ENCODE measurements around the gene RHOH.

RHOH gene

DNA sequence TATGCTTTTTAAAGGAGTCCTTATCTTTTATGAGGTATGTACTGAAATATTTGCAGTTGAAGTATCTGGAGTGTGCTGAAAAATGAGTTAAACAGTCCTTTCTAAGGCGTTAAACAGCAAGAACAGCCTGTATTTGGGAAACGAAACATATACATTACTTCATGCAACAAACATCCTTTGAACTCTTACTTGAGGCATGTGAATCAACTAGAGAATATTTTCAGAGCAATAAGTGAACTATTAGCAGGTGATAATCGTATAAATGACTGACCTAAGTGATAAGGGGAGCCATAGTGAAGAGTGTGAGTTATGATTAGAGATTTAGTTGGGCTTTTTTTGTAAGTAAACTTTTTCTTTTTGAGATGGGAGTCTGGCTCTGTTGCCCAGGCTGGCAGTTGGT, 45.9 kb upstream of the RHOH start:
- no peak for ATAC-seq
- TF ChIP-seq TSHZ2 (CRISPR knock-in tag; IDR thresholded peaks at IDR 0.05) (no peak), PATZ1 (CRISPR knock-in tag; IDR thresholded peaks at IDR 0.05; ENCODE audit: borderline replicate concordance) (no peak), PPARA (CRISPR knock-in tag; IDR thresholded peaks at IDR 0.05; ENCODE audit: borderline replicate concordance) (no peak), GLIS3 (CRISPR knock-in tag; IDR thresholded peaks at IDR 0.05) (no peak), ZC3H10 (CRISPR knock-in tag; IDR thresholded peaks at IDR 0.05) (no peak), ZNF70 (CRISPR knock-in tag; IDR thresholded peaks at IDR 0.05) (no peak), ARNTL (CRISPR knock-in tag; IDR thresholded peaks at IDR 0.05; ENCODE audit: borderline replicate concordance, low read depth) (no peak), OSR1 (CRISPR knock-in tag; IDR thresholded peaks at IDR 0.05) (no peak), ZFP3 (CRISPR knock-in tag; IDR thresholded peaks at IDR 0.05) (no peak), ZFP30 (CRISPR knock-in tag; IDR thresholded peaks at IDR 0.05) (no peak), SNAI2 (CRISPR knock-in tag; IDR thresholded peaks at IDR 0.05) (no peak), ISL1 (CRISPR knock-in tag; IDR thresholded peaks at IDR 0.05) (no peak), RARB (CRISPR knock-in tag; IDR thresholded peaks at IDR 0.05) (no peak)
- TF ChIP-seq, protein P1, sequence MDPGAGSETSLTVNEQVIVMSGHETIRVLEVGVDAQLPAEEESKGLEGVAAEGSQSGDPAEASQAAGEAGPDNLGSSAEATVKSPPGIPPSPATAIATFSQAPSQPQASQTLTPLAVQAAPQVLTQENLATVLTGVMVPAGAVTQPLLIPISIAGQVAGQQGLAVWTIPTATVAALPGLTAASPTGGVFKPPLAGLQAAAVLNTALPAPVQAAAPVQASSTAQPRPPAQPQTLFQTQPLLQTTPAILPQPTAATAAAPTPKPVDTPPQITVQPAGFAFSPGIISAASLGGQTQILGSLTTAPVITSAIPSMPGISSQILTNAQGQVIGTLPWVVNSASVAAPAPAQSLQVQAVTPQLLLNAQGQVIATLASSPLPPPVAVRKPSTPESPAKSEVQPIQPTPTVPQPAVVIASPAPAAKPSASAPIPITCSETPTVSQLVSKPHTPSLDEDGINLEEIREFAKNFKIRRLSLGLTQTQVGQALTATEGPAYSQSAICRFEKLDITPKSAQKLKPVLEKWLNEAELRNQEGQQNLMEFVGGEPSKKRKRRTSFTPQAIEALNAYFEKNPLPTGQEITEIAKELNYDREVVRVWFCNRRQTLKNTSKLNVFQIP (CRISPR knock-in tag; IDR thresholded peaks at IDR 0.05; ENCODE audit: borderline replicate concordance, low read depth) = no peak
- TF ChIP-seq, protein P2, sequence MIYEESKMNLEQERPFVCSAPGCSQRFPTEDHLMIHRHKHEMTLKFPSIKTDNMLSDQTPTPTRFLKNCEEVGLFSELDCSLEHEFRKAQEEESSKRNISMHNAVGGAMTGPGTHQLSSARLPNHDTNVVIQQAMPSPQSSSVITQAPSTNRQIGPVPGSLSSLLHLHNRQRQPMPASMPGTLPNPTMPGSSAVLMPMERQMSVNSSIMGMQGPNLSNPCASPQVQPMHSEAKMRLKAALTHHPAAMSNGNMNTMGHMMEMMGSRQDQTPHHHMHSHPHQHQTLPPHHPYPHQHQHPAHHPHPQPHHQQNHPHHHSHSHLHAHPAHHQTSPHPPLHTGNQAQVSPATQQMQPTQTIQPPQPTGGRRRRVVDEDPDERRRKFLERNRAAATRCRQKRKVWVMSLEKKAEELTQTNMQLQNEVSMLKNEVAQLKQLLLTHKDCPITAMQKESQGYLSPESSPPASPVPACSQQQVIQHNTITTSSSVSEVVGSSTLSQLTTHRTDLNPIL (CRISPR knock-in tag; IDR thresholded peaks at IDR 0.05; ENCODE audit: low read depth) = no peak

GRCh38 chr4:40152637-40153036, 44.2 kb upstream of the RHOH start:
- no peak for ATAC-seq
- TF ChIP-seq ISL1 (CRISPR knock-in tag; IDR thresholded peaks at IDR 0.05) = no peak
- TF ChIP-seq GLIS3 (CRISPR knock-in tag; IDR thresholded peaks at IDR 0.05) = no peak
- TF ChIP-seq, protein P1 (CRISPR knock-in tag; IDR thresholded peaks at IDR 0.05; ENCODE audit: borderline replicate concordance, low read depth) = no peak
- TF ChIP-seq ZC3H10 (CRISPR knock-in tag; IDR thresholded peaks at IDR 0.05) = no peak
- TF ChIP-seq ZFP3 (CRISPR knock-in tag; IDR thresholded peaks at IDR 0.05) = no peak
- TF ChIP-seq, protein P2 (CRISPR knock-in tag; IDR thresholded peaks at IDR 0.05; ENCODE audit: low read depth) = no peak
- TF ChIP-seq TSHZ2 (CRISPR knock-in tag; IDR thresholded peaks at IDR 0.05) = no peak
- no peak for TF ChIP-seq TOX (CRISPR knock-in tag; IDR thresholded peaks at IDR 0.05; ENCODE audit: borderline replicate concordance)
- TF ChIP-seq CSDC2 (CRISPR knock-in tag; IDR thresholded peaks at IDR 0.05) = no peak
- TF ChIP-seq BACH2 (CRISPR knock-in tag; IDR thresholded peaks at IDR 0.05; ENCODE audit: borderline replicate concordance) = no peak
- no peak for TF ChIP-seq ZNF565 (CRISPR knock-in tag; conservative IDR thresholded peaks at IDR 0.05; ENCODE audit: low read depth)
- TF ChIP-seq RARB (CRISPR knock-in tag; IDR thresholded peaks at IDR 0.05) = no peak
- no peak for TF ChIP-seq ZNF8 (CRISPR knock-in tag; IDR thresholded peaks at IDR 0.05)
- no peak for TF ChIP-seq ESRRG (CRISPR knock-in tag; IDR thresholded peaks at IDR 0.05)
- no peak for TF ChIP-seq ZFP30 (CRISPR knock-in tag; IDR thresholded peaks at IDR 0.05)
- TF ChIP-seq, protein P3, sequence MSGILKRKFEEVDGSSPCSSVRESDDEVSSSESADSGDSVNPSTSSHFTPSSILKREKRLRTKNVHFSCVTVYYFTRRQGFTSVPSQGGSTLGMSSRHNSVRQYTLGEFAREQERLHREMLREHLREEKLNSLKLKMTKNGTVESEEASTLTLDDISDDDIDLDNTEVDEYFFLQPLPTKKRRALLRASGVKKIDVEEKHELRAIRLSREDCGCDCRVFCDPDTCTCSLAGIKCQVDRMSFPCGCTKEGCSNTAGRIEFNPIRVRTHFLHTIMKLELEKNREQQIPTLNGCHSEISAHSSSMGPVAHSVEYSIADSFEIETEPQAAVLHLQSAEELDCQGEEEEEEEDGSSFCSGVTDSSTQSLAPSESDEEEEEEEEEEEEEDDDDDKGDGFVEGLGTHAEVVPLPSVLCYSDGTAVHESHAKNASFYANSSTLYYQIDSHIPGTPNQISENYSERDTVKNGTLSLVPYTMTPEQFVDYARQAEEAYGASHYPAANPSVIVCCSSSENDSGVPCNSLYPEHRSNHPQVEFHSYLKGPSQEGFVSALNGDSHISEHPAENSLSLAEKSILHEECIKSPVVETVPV (CRISPR knock-in tag; IDR thresholded peaks at IDR 0.05) = no peak
- TF ChIP-seq PPARA (CRISPR knock-in tag; IDR thresholded peaks at IDR 0.05; ENCODE audit: borderline replicate concordance) = no peak
- TF ChIP-seq TCF4 (CRISPR knock-in tag; IDR thresholded peaks at IDR 0.05; ENCODE audit: borderline replicate concordance) = no peak
- no peak for TF ChIP-seq OSR1 (CRISPR knock-in tag; IDR thresholded peaks at IDR 0.05)

Data from SK-N-SH treated with all-trans-retinoic acid at 6 μM for 48 hours (cell line).